SIG-M5 treated with dmso at 0.1 percent for 504 hours (cell line): Measurements from ENCODE around the gene CLEC10A.
"Not testable (repeated sequence)": the region's sequence is repeated elsewhere in the genome, so short reads cannot be mapped to it uniquely, and the experiment has no call there.

Experiments
- DNase-seq: peaks from one replicate; lab custom pipeline; 2025; ENCODE audit not compliant: unreplicated experiment; lab: John Stamatoyannopoulos, UW

CLEC10A gene

GRCh38 chr17:7077911-7078546 is 2.0 kb downstream of the CLEC10A start:
- no peak for DNase-seq

GRCh38 chr17:7074931-7075330 is 5.1 kb downstream of the CLEC10A start:
- no peak for DNase-seq

GRCh38 chr17:7072406-7072805 is 7.6 kb downstream of the CLEC10A start:
- no peak for DNase-seq

GRCh38 chr17:7070712-7071111 is 9.3 kb downstream of the CLEC10A start:
- DNase-seq = no peak

GRCh38 chr17:7068268-7068667 is 11.8 kb downstream of the CLEC10A start:
- no peak for DNase-seq

- DNase-seq = no peak
These were observed 12.9 kb downstream of the CLEC10A start for GRCh38 chr17:7067198-7067597.

GRCh38 chr17:7064261-7064660 is 15.8 kb downstream of the CLEC10A start:
- DNase-seq = no peak

GRCh38 chr17:7063518-7064094 is 16.4 kb downstream of the CLEC10A start:
- no peak for DNase-seq

GRCh38 chr17:7060165-7060891 is 19.7 kb downstream of the CLEC10A start:
- DNase-seq = no peak

GRCh38 chr17:7058831-7059447 is 21.1 kb downstream of the CLEC10A start:
- DNase-seq = no peak

GRCh38 chr17:7056386-7056785 is 23.7 kb downstream of the CLEC10A start:
- no peak for DNase-seq

GRCh38 chr17:7050583-7050982 is 29.5 kb downstream of the CLEC10A start:
- DNase-seq = not testable (repeated sequence)

- no peak for DNase-seq
These were observed 31.1 kb downstream of the CLEC10A start for GRCh38 chr17:7048968-7049367.

- DNase-seq = no peak
These were observed 32.5 kb downstream of the CLEC10A start for GRCh38 chr17:7047566-7047965.

GRCh38 chr17:7046725-7047397 is 33.2 kb downstream of the CLEC10A start:
- peak; percentile 32 for DNase-seq

- DNase-seq = peak; percentile 18
These were observed 33.8 kb downstream of the CLEC10A start for GRCh38 chr17:7046127-7046724.

- peak; percentile 61 for DNase-seq
These were observed 34.4 kb downstream of the CLEC10A start for GRCh38 chr17:7045492-7046126.

- DNase-seq = no peak
These were observed 36.4 kb downstream of the CLEC10A start, which contains the start of gene SLC16A11 for GRCh38 chr17:7043497-7044198. Gene SLC16A11, minus strand, starts transcription at chr17:7044092. Its CDS starts 579 bp downstream, at chr17:7043513.

- no peak for DNase-seq
These were observed 36.9 kb downstream of the CLEC10A start for GRCh38 chr17:7043182-7043496.
